ENCODE results near the gene NUDT16L1. TPM values are rescaled to one million over a fixed set of nuclear protein-coding genes. Genes with fewer than 3 reads are reported as not detected.

NUDT16L1 gene
- total and polyA plus RNA-seq, 3 donors from 2014 or later, result 33.6 to 48.6 (median 34.3) TPM

- Histone ChIP-seq H3K4me1 (no peaks in the 10 kb centered on the region), H3K36me3 (ENCODE audit: low read depth, missing control alignments) (no peaks in the 10 kb centered on the region), H3K27ac (no peak overlapping the region), H3K9me3 (no peaks in the 10 kb centered on the region), H3K27me3 (no peaks in the 10 kb centered on the region), H3K4me3 (no peak overlapping the region)
- intact Hi-C loops (cut with DNase I; ENCODE audit: low total_unique reads), result no loop called here
- no peak for DNase-seq
- 90 to 91% methylated on average over 8 to 27 of the region's 27 CpGs for WGBS, 2 donors
- TF ChIP-seq CTCF (IDR thresholded peaks at IDR 0.05), result no peak
- no peak for TF ChIP-seq POLR2A (IDR thresholded peaks at IDR 0.05)
These were observed 6.7 kb upstream of the NUDT16L1 start for GRCh38 chr16:4686497-4687210.

- no peak for DNase-seq
- Histone ChIP-seq H3K27ac (no peak overlapping the region), H3K9me3 (no peaks in the 10 kb centered on the region), H3K36me3 (ENCODE audit: low read depth, missing control alignments) (no peaks in the 10 kb centered on the region), H3K27me3 (no peaks in the 10 kb centered on the region), H3K4me1 (no peaks in the 10 kb centered on the region), H3K4me3 (no peak overlapping the region)
- whole genome bisulfite sequencing, 2 donors, result 85 to 97% methylated on average over 4 to 8 of the region's 8 CpGs
- TF ChIP-seq CTCF (IDR thresholded peaks at IDR 0.05) (no peak), POLR2A (IDR thresholded peaks at IDR 0.05) (no peak)
- intact Hi-C loops (cut with DNase I; ENCODE audit: low total_unique reads), result no loop called here
These were observed 5.9 kb upstream of the NUDT16L1 start for GRCh38 chr16:4687416-4687815.

- no peak overlapping the region for H3K27ac ChIP-seq
- WGBS, 2 donors, result 88 to 90% methylated on average over 16 to 39 of the region's 39 CpGs
- H3K36me3 ChIP-seq (ENCODE audit: low read depth, missing control alignments), result no peaks in the 10 kb centered on the region
- intact Hi-C loops (cut with DNase I; ENCODE audit: low total_unique reads), result no loop called here
- H3K27me3 ChIP-seq, result no peaks in the 10 kb centered on the region
- no peaks in the 10 kb centered on the region for H3K9me3 ChIP-seq
- H3K4me1 ChIP-seq, result peaks cover 6% of the 10 kb centered on the region
- H3K4me3 ChIP-seq, result no peak overlapping the region
- no peak for DNase-seq
- TF ChIP-seq CTCF (IDR thresholded peaks at IDR 0.05) (no peak), POLR2A (IDR thresholded peaks at IDR 0.05) (no peak)
These were observed 5.3 kb upstream of the NUDT16L1 start for GRCh38 chr16:4687946-4688673.

- Histone ChIP-seq H3K9me3 (no peaks in the 10 kb centered on the region), H3K27ac (no peak overlapping the region), H3K27me3 (no peaks in the 10 kb centered on the region), H3K36me3 (ENCODE audit: low read depth, missing control alignments) (no peaks in the 10 kb centered on the region), H3K4me3 (no peak overlapping the region), H3K4me1 (peaks cover 6% of the 10 kb centered on the region)
- TF ChIP-seq POLR2A (IDR thresholded peaks at IDR 0.05), result no peak
- TF ChIP-seq CTCF (IDR thresholded peaks at IDR 0.05), result no peak
- whole genome bisulfite sequencing, 2 donors, result 92 to 95% methylated on average over 7 to 17 of the region's 22 CpGs
- no peak for DNase-seq
- intact Hi-C loops (cut with DNase I; ENCODE audit: low total_unique reads), result no loop called here
These were observed 4.7 kb upstream of the NUDT16L1 start for GRCh38 chr16:4688674-4689045.

All from testis (tissue), 3 donors.